ENCODE data around the gene UGT1A10.

GRCh38 chr2:233686928-233687327 is 50.7 kb downstream of the UGT1A10 start:
- no peak for TF ChIP-seq CTCF (IDR thresholded peaks at IDR 0.05)
- TF ChIP-seq EZH2 (IDR thresholded peaks at IDR 0.05; ENCODE audit: borderline replicate concordance, insufficient read depth, low read depth, low read length, poor library complexity, severe bottlenecking): no peak
